H1 (cell line): ENCODE data around the gene SLC16A6. TPM values are rescaled to one million over a fixed set of nuclear protein-coding genes. Genes with fewer than 3 reads are reported as not detected.

Experiments used
- CTCF ChIA-PET: fragments of 300-600 bp; sonication (Branson Sonifier 250); formaldehyde crosslinking; loops from one replicate; lab custom pipeline; 2021; ENCODE audit not compliant: partially characterized antibody; lab: Charles Lee
- POLR2A ChIA-PET: fragments of 300-600 bp; sonication (Branson Sonifier 250); formaldehyde crosslinking; loops from one replicate; lab custom pipeline; 2021; ENCODE audit warnings: inconsistent platforms; ENCODE audit not compliant: partially characterized antibody; lab: Charles Lee
- DNase-seq, 2 experiments: peaks; one replicate each; pipeline versions ENCODE4 v3.0.0 to v3.0.0-alpha.2; 2010 to 2022; ENCODE audit warnings: low spot score in 2 of 2, low read depth in 1 of 2, mixed read lengths in 1 of 2
- FAIRE-seq: peaks from 2 replicates; lab custom pipeline; 2011; peaks lifted over from hg19 to GRCh38; lab: Jason Lieb, UNC
- H2AFZ ChIP-seq: 2 replicates; pipeline ENCODE4 v1.8.1; 2012; ENCODE audit warnings: low read length, inconsistent platforms
- H2AK5ac ChIP-seq: 2 replicates; pipeline ENCODE4 v1.6.1; 2013; ENCODE audit warnings: low read depth, low read length
- H2BK120ac ChIP-seq: replicated peaks from 2 replicates; pipeline ENCODE3; 2013; ENCODE audit warnings: low read depth, low read length, inconsistent platforms
- H2BK12ac ChIP-seq: 2 replicates; pipeline ENCODE4 v1.6.1; 2013; ENCODE audit warnings: low read depth, low read length
- H2BK15ac ChIP-seq: 2 replicates; pipeline ENCODE4 v1.6.1; 2013; ENCODE audit warnings: low read length
- H2BK20ac ChIP-seq: 2 replicates; pipeline ENCODE4 v1.6.1; 2013; ENCODE audit warnings: low read length
- H2BK5ac ChIP-seq: 2 replicates; pipeline ENCODE4 v1.6.1; 2013; ENCODE audit warnings: low read depth, low read length
- H3K14ac ChIP-seq: 2 replicates; pipeline ENCODE4 v1.6.1; 2013; ENCODE audit warnings: inconsistent platforms; ENCODE audit not compliant: insufficient read length
- H3K18ac ChIP-seq: 2 replicates; pipeline ENCODE4 v1.6.1; 2013; ENCODE audit warnings: low read length; ENCODE audit errors: extremely low read depth
- H3K23ac ChIP-seq: 2 replicates; pipeline ENCODE4 v1.6.1; 2013; ENCODE audit warnings: inconsistent platforms; ENCODE audit not compliant: insufficient read length
- H3K23me2 ChIP-seq: 2 replicates; pipeline ENCODE4 v1.6.1; 2013; ENCODE audit warnings: low read depth, low read length
- H3K27ac ChIP-seq: 2 replicates; pipeline ENCODE4 v1.6.1; 2011; ENCODE audit warnings: low read depth, low read length, inconsistent platforms
- H3K27me3 ChIP-seq, 4 experiments: replicated peaks in 1 of 4; 1 replicate in 1 of 4; 2 replicates in 3 of 4; pipeline versions ENCODE4 v1.6.1 to v1.8.1; 2011 to 2013; ENCODE audit warnings: low read length in 3 of 4, mild to moderate bottlenecking in 3 of 4, inconsistent platforms in 2 of 4, mixed read lengths in 2 of 4, moderate library complexity in 1 of 4; ENCODE audit not compliant: control insufficient read depth in 3 of 4, insufficient read depth in 3 of 4; ENCODE audit errors: extremely low read depth in 1 of 4
- H3K36me3 ChIP-seq, 4 experiments: 2 replicates each; pipeline versions ENCODE4 v1.6.1 to v1.8.1; 2011 to 2013; ENCODE audit warnings: mild to moderate bottlenecking in 4 of 4, low read length in 3 of 4, moderate library complexity in 2 of 4, control low read depth in 1 of 4, inconsistent platforms in 1 of 4; ENCODE audit not compliant: insufficient read depth in 4 of 4, control insufficient read depth in 2 of 4
- H3K4ac ChIP-seq: replicated peaks from 2 replicates; pipeline ENCODE3; 2013; ENCODE audit warnings: low read length, low read depth, mixed read lengths, inconsistent platforms; ENCODE audit not compliant: insufficient read length
- H3K4me1 ChIP-seq, 4 experiments: replicated peaks in 1 of 4; 1 replicate in 1 of 4; 2 replicates in 3 of 4; pipeline versions ENCODE4 v1.6.1 to v1.8.1; 2011 to 2013; ENCODE audit warnings: low read length in 3 of 4, inconsistent platforms in 2 of 4, mixed read lengths in 1 of 4; ENCODE audit not compliant: insufficient read depth in 4 of 4, control insufficient read depth in 3 of 4
- H3K4me2 ChIP-seq, 2 experiments: 2 replicates each; pipeline versions ENCODE4 v1.6.1 to v1.8.1; 2011 to 2013; ENCODE audit warnings: low read depth in 2 of 2, low read length in 2 of 2, control low read depth in 1 of 2, inconsistent platforms in 1 of 2, mild to moderate bottlenecking in 1 of 2; ENCODE audit not compliant: insufficient read depth in 1 of 2
- H3K4me3 ChIP-seq, 4 experiments: fragments of 200-600, 300-600 bp in 1 of 4; sonication (generic), shearing (Covaris generic), sonication (Bioruptor Twin) in 1 of 4; 2 replicates each; pipeline versions ENCODE4 v1.5.1 to v1.8.1; 2011 to 2016; ENCODE audit warnings: low read length in 4 of 4, low read depth in 3 of 4, control low read depth in 2 of 4, inconsistent platforms in 2 of 4, mild to moderate bottlenecking in 2 of 4, mixed read lengths in 1 of 4, moderate library complexity in 1 of 4; ENCODE audit not compliant: insufficient read depth in 2 of 4; ENCODE audit errors: extremely low read depth in 1 of 4
- H3K56ac ChIP-seq: replicated peaks from 2 replicates; pipeline ENCODE3; 2013; ENCODE audit warnings: low read depth, mild to moderate bottlenecking, mixed read lengths, low read length, inconsistent platforms; ENCODE audit not compliant: insufficient read length
- H3K79me1 ChIP-seq: 2 replicates; pipeline ENCODE4 v1.6.1; 2013; ENCODE audit warnings: low read depth, low read length, control low read depth
- H3K79me2 ChIP-seq, 2 experiments: 2 replicates each; pipeline versions ENCODE4 v1.6.1 to v1.8.1; 2012 to 2013; ENCODE audit warnings: low read length in 2 of 2, mild to moderate bottlenecking in 2 of 2, inconsistent platforms in 1 of 2; ENCODE audit not compliant: insufficient read depth in 2 of 2, control insufficient read depth in 1 of 2
- H3K9ac ChIP-seq, 4 experiments: replicated peaks in 1 of 4; 1 replicate in 1 of 4; 2 replicates in 3 of 4; pipeline versions ENCODE4 v1.6.1 to v1.8.1; 2011 to 2013; ENCODE audit warnings: low read depth in 3 of 4, low read length in 3 of 4, control low read depth in 2 of 4, mild to moderate bottlenecking in 2 of 4, moderate library complexity in 2 of 4, inconsistent platforms in 1 of 4; ENCODE audit errors: extremely low read depth in 1 of 4
- H3K9me3 ChIP-seq, 2 experiments: 2 replicates each; pipeline versions ENCODE4 v1.6.1 to v1.8.1; 2012 to 2013; ENCODE audit warnings: mild to moderate bottlenecking in 2 of 2, moderate library complexity in 2 of 2, control low read depth in 1 of 2, inconsistent platforms in 1 of 2, low read depth in 1 of 2, low read length in 1 of 2, mixed read lengths in 1 of 2; ENCODE audit not compliant: insufficient read depth in 2 of 2
- H4K20me1 ChIP-seq, 2 experiments: replicated peaks in 1 of 2; 2 replicates each; pipeline versions ENCODE3 to v1.8.1; 2011 to 2013; ENCODE audit warnings: inconsistent platforms in 2 of 2, low read length in 2 of 2, mild to moderate bottlenecking in 1 of 2; ENCODE audit not compliant: insufficient read depth in 2 of 2, control insufficient read depth in 1 of 2
- H4K5ac ChIP-seq: 2 replicates; pipeline ENCODE4 v1.6.1; 2013; ENCODE audit warnings: low read length, low read depth, mixed read lengths, inconsistent platforms; ENCODE audit not compliant: insufficient read length
- H4K8ac ChIP-seq: 2 replicates; pipeline ENCODE4 v1.8.0; 2013; ENCODE audit warnings: mild to moderate bottlenecking, moderate library complexity, low read length, inconsistent platforms; ENCODE audit not compliant: insufficient read depth; ENCODE audit errors: extremely low read depth
- H4K91ac ChIP-seq: replicated peaks from 2 replicates; pipeline ENCODE3; 2013; ENCODE audit warnings: low read length, mixed read lengths, inconsistent platforms; ENCODE audit not compliant: insufficient read length
- ATF3 ChIP-seq: IDR thresholded peaks from 2 replicates; pipeline ENCODE4 v1.6.1; 2011; ENCODE audit warnings: low read depth, mild to moderate bottlenecking, low read length; ENCODE audit not compliant: insufficient read depth
- BCL11A ChIP-seq, 2 experiments: IDR thresholded peaks; one replicate each; pipeline ENCODE4 v1.6.1; 2011; ENCODE audit warnings: low read depth in 2 of 2, low read length in 2 of 2, mild to moderate bottlenecking in 2 of 2
- CBX5 ChIP-seq: fragments of 300-800, 300-1000 bp; sonication (generic); IDR thresholded peaks from 2 replicates; pipeline ENCODE4 v1.7.1; 2016; ENCODE audit warnings: antibody characterized with exemption, low read length, low read depth
- CTBP2 ChIP-seq: IDR thresholded peaks from 2 replicates; pipeline ENCODE4 v1.7.0; 2011; ENCODE audit warnings: borderline replicate concordance, mild to moderate bottlenecking, moderate library complexity, mixed read lengths, low read length; ENCODE audit not compliant: insufficient read depth, insufficient read length
- E2F6 ChIP-seq: IDR thresholded peaks from 2 replicates; pipeline ENCODE4 v1.6.1; 2012; ENCODE audit warnings: inconsistent platforms
- HDAC2 ChIP-seq, 2 experiments: fragments of 300-600 bp in 1 of 2; sonication (generic) in 1 of 2; IDR thresholded peaks; 2 replicates each; pipeline ENCODE4 v1.6.1; 2011 to 2012; ENCODE audit warnings: low read depth in 2 of 2, low read length in 2 of 2, mild to moderate bottlenecking in 2 of 2, moderate library complexity in 2 of 2, borderline replicate concordance in 1 of 2, inconsistent platforms in 1 of 2
- JUND ChIP-seq: IDR thresholded peaks from 2 replicates; pipeline ENCODE4 v1.6.1; 2011; ENCODE audit warnings: mild to moderate bottlenecking, improper control_type of control experiment, low read length
- MAFK ChIP-seq: IDR thresholded peaks from 2 replicates; pipeline ENCODE4 v1.6.1; 2012; ENCODE audit warnings: low read depth, mild to moderate bottlenecking, improper control_type of control experiment, low read length
- POLR2A ChIP-seq, 2 experiments: IDR thresholded peaks; 1 replicate in 1 of 2; 2 replicates in 1 of 2; pipeline ENCODE4 v1.6.1; 2011; ENCODE audit warnings: low read depth in 2 of 2, low read length in 2 of 2, mild to moderate bottlenecking in 2 of 2; ENCODE audit errors: control extremely low read depth in 1 of 2
- POLR2AphosphoS5 ChIP-seq: IDR thresholded peaks from 2 replicates; pipeline ENCODE4 v1.6.1; 2011; ENCODE audit warnings: low read depth, low read length
- RXRA ChIP-seq: IDR thresholded peaks from 2 replicates; pipeline ENCODE4 v1.6.1; 2011; ENCODE audit warnings: low read depth, mild to moderate bottlenecking, low read length, moderate library complexity; ENCODE audit not compliant: insufficient read depth
- WGBS, 2 experiments: shearing (Covaris generic) in 1 of 2; methylation state at CpG; one replicate each; pipeline versions ENCODE4 v1.1.6 to v1.1.7; 2013 to 2015; ENCODE audit warnings: low lambda C conversion rate in 2 of 2, mixed read lengths in 2 of 2, inconsistent platforms in 1 of 2, low coverage in 1 of 2, missing lambda C conversion rate in 1 of 2; ENCODE audit not compliant: insufficient replicate concordance in 2 of 2, insufficient coverage in 1 of 2, insufficient read length in 1 of 2; ENCODE audit errors: extremely low coverage in 1 of 2, missing lambda C conversion rate in 1 of 2; 5-methylcytosine and 5-hydroxymethylcytosine counted together
- polyA plus RNA-seq, 7 experiments: library from polyadenylated mRNA; depleted of rRNA in 3 of 7; stranded (reverse) in 5 of 7; unstranded in 2 of 7; fragments of >200 nt in 5 of 7; fragments of 200-250 nt in 2 of 7; gene quantifications; 1 replicate in 5 of 7; 2 replicates in 1 of 7; 4 replicates in 1 of 7; pipeline versions ENCODE4 v1.2.1 to v1.2.3, GENCODE V29; 2011 to 2013; ENCODE audit warnings: missing spikeins in 2 of 7, mixed read lengths in 2 of 7
- total RNA-seq: library from RNA; stranded (reverse); fragmentation: NEBNext Ultra II Directional; extraction: Animal tissue kit (Norgen Biotek cat#: 25700); gene quantifications from 2 replicates; pipeline ENCODE4 v1.2.1, GENCODE V29; 2021

Gene SLC16A6
- total and polyA plus RNA-seq, 2 of the 8 experiments (the other 6 are each of a cell fraction or from before 2014, with no cell fraction given) = 0.17 to 0.22 TPM

- Histone ChIP-seq H2AFZ (no peak overlapping the region), H3K36me3 (no peaks in the 10 kb centered on the region), H3K4ac (no peak overlapping the region), H3K56ac (no peak overlapping the region), H3K4me2 (no peak overlapping the region), H2BK12ac (no peak overlapping the region), H3K4me1 (peaks cover 0 to 2% (median under 1%) of the 10 kb centered on the region in 4 experiments; a peak in 2 of 7 replicates), H2AK5ac (no peak overlapping the region), H2BK5ac (no peak overlapping the region), H2BK120ac (no peak overlapping the region), H3K9me3 (no peaks in the 10 kb centered on the region), H3K18ac (no peak overlapping the region), H4K5ac (no peak overlapping the region), H4K91ac (no peak overlapping the region), H4K20me1 (no peaks in the 10 kb centered on the region), H3K79me2 (no peaks in the 10 kb centered on the region; a peak in 1 of 4 replicates), H3K23ac (no peak overlapping the region), H3K23me2 (no peaks in the 10 kb centered on the region), H3K27me3 (no peaks in the 10 kb centered on the region), H2BK15ac (no peak overlapping the region), H3K27ac (no peak overlapping the region), H2BK20ac (no peak overlapping the region), H4K8ac (no peak overlapping the region), H3K79me1 (no peaks in the 10 kb centered on the region), H3K14ac (no peak overlapping the region), H3K4me3 (no peak overlapping the region), H3K9ac (no peak overlapping the region)
- DNase-seq = no peak
- ChIA-PET CTCF (interaction anchor here (0.6 to 1.9 kb wide), 3 partner anchors 10 to 254 kb away, joined by 3 to 7 read pairs (median 4); no protein-coding TSS in a partner anchor), POLR2A (interaction anchor here (2.0 to 3.0 kb wide), 2 partner anchors 10 to 16 kb away, joined by 4 to 14 read pairs; partner anchors contain the start of genes ARSG and SLC16A6)
- WGBS, 2 experiments = 89% methylated on average over 8 of the region's 8 CpGs; no CpG with 5 or more reads in 1 of the 2 experiments
- TF ChIP-seq POLR2A (IDR thresholded peaks at IDR 0.05; ENCODE audit: control extremely low read depth in 1 of 2, low read depth in 2 of 2, low read length in 2 of 2) = no peak
- TF ChIP-seq JUND = no peak
- no peak for TF ChIP-seq MAFK
- TF ChIP-seq RXRA = no peak
- no peak for TF ChIP-seq POLR2AphosphoS5
- TF ChIP-seq ATF3 = no peak
- no peak for TF ChIP-seq CTBP2
- TF ChIP-seq BCL11A (IDR thresholded peaks at IDR 0.05; ENCODE audit: low read depth in 2 of 2, low read length in 2 of 2) = no peak
- TF ChIP-seq HDAC2 (IDR thresholded peaks at IDR 0.05; ENCODE audit: borderline replicate concordance in 1 of 2, low read depth in 2 of 2, low read length in 2 of 2) = no peak
- TF ChIP-seq CBX5 = no peak
- TF ChIP-seq E2F6 = no peak
- FAIRE-seq = no peak
Observed at GRCh38 chr17:68307443-68307842, 16.5 kb upstream of the SLC16A6 start.
